HG03558 (cell line): ENCODE data around the gene TK2.
"Not testable (repeated sequence)": the region's sequence is repeated elsewhere in the genome, so short reads cannot be mapped to it uniquely, and the experiment has no call there.

Experiments used
- ATAC-seq: cut with Tn5 transposase; IDR thresholded peaks from one replicate; pipeline ENCODE4 v1.9.1; 2021; ENCODE audit warnings: moderate number of reproducible peaks; ENCODE audit not compliant: unreplicated experiment; ENCODE audit errors: extremely low read depth

TK2 gene

GRCh38 chr16:66510711-66511601 lies 39.0 kb downstream of the TK2 start:
- no peak for ATAC-seq

- ATAC-seq: no peak
Observed at GRCh38 chr16:66510298-66510697, 39.6 kb downstream of the TK2 start.

- ATAC-seq: no peak
Observed at GRCh38 chr16:66509576-66509975, 40.3 kb downstream of the TK2 start.

GRCh38 chr16:66508914-66509496 lies 40.9 kb downstream of the TK2 start:
- ATAC-seq: no peak

GRCh38 chr16:66508248-66508913 lies 41.5 kb downstream of the TK2 start:
- ATAC-seq: no peak

GRCh38 chr16:66507731-66508239 lies 42.1 kb downstream of the TK2 start:
- ATAC-seq: no peak

- no peak for ATAC-seq
Observed at GRCh38 chr16:66503612-66504011, 46.3 kb downstream of the TK2 start.

- ATAC-seq: no peak
Observed at GRCh38 chr16:66503030-66503429, 46.9 kb downstream of the TK2 start.

GRCh38 chr16:66502020-66502913 lies 47.7 kb downstream of the TK2 start:
- ATAC-seq: no peak

- ATAC-seq: not testable (repeated sequence)
Observed at GRCh38 chr16:66501563-66501962, 48.4 kb downstream of the TK2 start.

GRCh38 chr16:66497921-66498320 lies 52.0 kb downstream of the TK2 start:
- ATAC-seq: not testable (repeated sequence)

- not testable (repeated sequence) for ATAC-seq
Observed at GRCh38 chr16:66496226-66496625, 53.7 kb downstream of the TK2 start.

GRCh38 chr16:66495440-66495839 lies 54.5 kb downstream of the TK2 start:
- ATAC-seq: no peak

GRCh38 chr16:66494916-66495315 lies 55.0 kb downstream of the TK2 start:
- ATAC-seq: no peak

GRCh38 chr16:66493490-66494401 lies 56.2 kb downstream of the TK2 start:
- ATAC-seq: no peak

- no peak for ATAC-seq
Observed at GRCh38 chr16:66491716-66492064, 58.2 kb downstream of the TK2 start.

- no peak for ATAC-seq
Observed at GRCh38 chr16:66490774-66491715, 58.9 kb downstream of the TK2 start.

- ATAC-seq: no peak
Observed at GRCh38 chr16:66489818-66490217, 60.1 kb downstream of the TK2 start.
